ENCODE data around the gene SAP30. TPM values are rescaled to one million over a fixed set of nuclear protein-coding genes. Genes with fewer than 3 reads are reported as not detected.

Gene SAP30
- total and polyA plus RNA-seq, 12 donors, result 4.4 to 39.1 (median 12.6) TPM

DNA sequence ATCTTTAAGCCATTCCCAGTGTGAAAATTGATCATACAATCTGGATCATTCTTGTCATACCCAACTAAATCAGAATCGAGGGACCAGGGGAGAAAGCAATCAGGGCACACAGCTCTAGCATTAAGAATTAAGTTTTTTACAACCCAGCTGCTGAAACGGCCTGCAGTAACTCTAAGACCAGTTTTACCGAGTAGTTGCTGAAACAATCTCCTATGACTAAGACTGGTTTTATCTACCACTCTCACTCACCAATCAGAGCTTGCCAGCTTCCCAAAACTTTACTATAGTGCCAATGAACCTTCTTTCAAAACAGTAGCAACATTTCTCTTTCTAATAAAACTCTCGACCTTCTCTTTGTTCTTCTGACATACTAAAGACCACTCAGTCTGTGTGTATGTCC is 2.8 kb upstream of the SAP30 start:
- intact Hi-C loops (cut with DNase I), result no loop called here
- 61 to 63% (median 61%) methylated on average over 4 of the region's 4 CpGs for WGBS, 4 donors

DNA sequence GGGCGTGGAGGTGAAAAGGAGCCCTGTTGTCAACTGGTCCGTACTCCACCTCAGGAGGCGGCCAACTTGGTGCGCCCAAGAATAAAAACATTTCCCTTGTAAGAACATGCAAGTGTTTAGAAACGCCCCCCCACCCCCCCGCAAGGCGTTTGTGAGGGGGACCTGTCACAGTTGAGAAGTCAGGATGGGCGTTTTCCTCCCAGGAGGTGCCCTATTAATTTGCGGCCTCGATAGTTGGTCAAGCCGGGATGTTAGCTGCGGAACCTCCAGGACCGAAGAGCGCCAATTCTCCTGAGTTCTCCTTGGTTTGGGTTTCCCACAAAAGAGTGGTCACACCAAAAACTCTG is 651 bp upstream of the SAP30 start:
- H3K27ac ChIP-seq, result peak overlapping the region; percentile 88 to 98 (median 92)
- H3K4me1 ChIP-seq (replicated peaks in 1 of 2), result peaks cover 0 to 22% of the 10 kb centered on the region in 2 donors
- H3K27me3 ChIP-seq, result no peaks in the 10 kb centered on the region
- H3K4me3 ChIP-seq, result peak overlapping the region; percentile 3 to 92 (median 42)
- intact Hi-C loops (cut with DNase I), result loop anchor here in 1 of 2 donors (5.0 kb wide), 1 partner anchor 38 kb away; the partner anchor contains the start of gene HMGB2
- no peaks in the 10 kb centered on the region for H3K36me3 ChIP-seq (replicated peaks in 1 of 2)
- no peaks in the 10 kb centered on the region for H3K9me3 ChIP-seq (replicated peaks in 1 of 3)
- WGBS, 4 donors, result 0 to 1% (median 0%) methylated on average over 11 to 14 of the region's 14 CpGs
- TF ChIP-seq, protein P1, sequence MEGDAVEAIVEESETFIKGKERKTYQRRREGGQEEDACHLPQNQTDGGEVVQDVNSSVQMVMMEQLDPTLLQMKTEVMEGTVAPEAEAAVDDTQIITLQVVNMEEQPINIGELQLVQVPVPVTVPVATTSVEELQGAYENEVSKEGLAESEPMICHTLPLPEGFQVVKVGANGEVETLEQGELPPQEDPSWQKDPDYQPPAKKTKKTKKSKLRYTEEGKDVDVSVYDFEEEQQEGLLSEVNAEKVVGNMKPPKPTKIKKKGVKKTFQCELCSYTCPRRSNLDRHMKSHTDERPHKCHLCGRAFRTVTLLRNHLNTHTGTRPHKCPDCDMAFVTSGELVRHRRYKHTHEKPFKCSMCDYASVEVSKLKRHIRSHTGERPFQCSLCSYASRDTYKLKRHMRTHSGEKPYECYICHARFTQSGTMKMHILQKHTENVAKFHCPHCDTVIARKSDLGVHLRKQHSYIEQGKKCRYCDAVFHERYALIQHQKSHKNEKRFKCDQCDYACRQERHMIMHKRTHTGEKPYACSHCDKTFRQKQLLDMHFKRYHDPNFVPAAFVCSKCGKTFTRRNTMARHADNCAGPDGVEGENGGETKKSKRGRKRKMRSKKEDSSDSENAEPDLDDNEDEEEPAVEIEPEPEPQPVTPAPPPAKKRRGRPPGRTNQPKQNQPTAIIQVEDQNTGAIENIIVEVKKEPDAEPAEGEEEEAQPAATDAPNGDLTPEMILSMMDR (IDR thresholded peaks at IDR 0.05), result no peak
- TF ChIP-seq POLR2A (IDR thresholded peaks at IDR 0.05), result no peak
- DNase-seq, result peak; percentile 60 to 85 (median 68)

More for the DNA sequence above, 2.8 kb upstream of the SAP30 start:
- Histone ChIP-seq H3K4me1 (replicated peaks in 1 of 2) (peaks cover 0 to 11% of the 10 kb centered on the region in 2 donors), H3K9me3 (replicated peaks in 1 of 3) (no peaks in the 10 kb centered on the region), H3K27me3 (no peaks in the 10 kb centered on the region), H3K36me3 (replicated peaks in 1 of 2) (no peaks in the 10 kb centered on the region), H3K27ac (peak overlapping the region in 2 of 5 donors; percentile 16 to 98), H3K4me3 (no peak overlapping the region)
- no peak for DNase-seq
- TF ChIP-seq POLR2A (IDR thresholded peaks at IDR 0.05), result no peak
- TF ChIP-seq, protein P1 (IDR thresholded peaks at IDR 0.05), result no peak

DNA sequence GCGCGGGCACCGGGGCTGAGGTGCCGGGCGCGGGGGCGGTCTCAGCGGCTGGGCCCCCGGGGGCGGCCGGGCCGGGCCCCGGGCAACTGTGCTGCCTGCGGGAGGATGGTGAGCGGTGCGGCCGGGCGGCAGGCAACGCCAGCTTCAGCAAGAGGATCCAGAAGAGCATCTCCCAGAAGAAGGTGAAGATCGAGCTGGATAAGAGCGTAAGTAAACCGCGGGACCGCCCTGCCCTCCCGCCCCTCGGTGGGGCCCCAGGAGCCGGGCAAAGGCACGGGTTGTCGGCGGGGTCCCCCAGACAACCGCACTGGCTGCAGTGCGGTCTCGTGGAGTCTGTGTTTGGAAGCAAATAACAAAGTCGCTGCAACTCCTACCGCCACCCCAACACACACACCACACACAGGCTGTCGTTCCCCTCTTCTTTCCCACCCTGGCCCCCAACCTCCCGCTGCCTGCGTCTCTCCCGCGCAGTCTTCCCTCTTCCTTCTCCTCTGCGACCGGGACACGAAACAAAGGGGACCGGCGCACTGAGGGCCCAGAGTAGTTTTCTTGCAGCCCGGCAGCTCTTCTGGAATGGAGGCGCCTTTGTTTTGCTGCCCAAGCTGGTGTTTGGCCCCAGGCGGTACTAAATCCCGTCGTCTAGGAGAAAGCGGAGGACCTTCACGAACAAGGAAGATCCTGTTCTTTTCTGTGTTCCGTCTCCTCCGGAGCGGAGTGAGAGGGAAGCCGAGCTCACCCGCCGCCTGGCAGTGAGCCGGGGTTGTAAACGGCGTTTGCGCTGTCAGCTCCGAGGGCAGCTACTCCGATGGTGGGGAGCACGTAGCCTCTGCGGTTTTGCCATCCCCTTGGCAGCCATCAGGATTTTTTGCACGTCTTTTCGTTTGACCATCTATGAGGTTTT is 788 bp downstream of the SAP30 start:
- WGBS, 4 donors, result 0% methylated on average over 26 to 68 of the region's 68 CpGs
- Histone ChIP-seq H3K9me3 (replicated peaks in 1 of 3) (no peaks in the 10 kb centered on the region), H3K36me3 (replicated peaks in 1 of 2) (no peaks in the 10 kb centered on the region), H3K27ac (peak overlapping the region; percentile 46 to 91 (median 64)), H3K27me3 (no peaks in the 10 kb centered on the region), H3K4me1 (replicated peaks in 1 of 2) (peaks cover 0 to 22% of the 10 kb centered on the region in 2 donors), H3K4me3 (peak overlapping the region; percentile 13 to 92 (median 59))
- TF ChIP-seq, protein P1 (IDR thresholded peaks at IDR 0.05), result peak in 1 of 6 experiments; percentile 9
- TF ChIP-seq POLR2A (IDR thresholded peaks at IDR 0.05), result peak in 1 of 2 donors; percentile 58
- DNase-seq, result peak; percentile 73 to 82 (median 76)
- intact Hi-C loops (cut with DNase I), result loop anchor here in 1 of 2 donors (5.0 kb wide), 1 partner anchor 39 kb away; the partner anchor contains the start of gene HMGB2

DNA sequence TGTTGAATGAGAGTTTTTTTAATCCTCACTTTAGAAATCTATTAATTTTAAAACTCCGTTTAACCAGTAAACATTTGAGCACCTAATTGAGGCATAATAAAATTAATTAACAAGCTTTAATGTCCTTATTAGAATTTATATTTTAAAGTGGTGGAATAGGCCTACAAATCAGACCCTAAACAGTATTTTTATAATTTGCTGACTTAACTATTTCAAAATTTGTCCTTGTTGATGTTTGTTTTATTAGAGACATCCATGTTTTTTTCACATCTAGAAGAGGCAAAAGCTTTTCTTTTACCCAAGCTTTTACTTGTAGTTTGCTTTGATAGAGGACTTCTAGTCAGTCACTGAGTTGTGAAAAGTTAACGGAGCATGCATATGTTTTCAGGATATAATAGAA is 3.8 kb downstream of the SAP30 start:
- no peaks in the 10 kb centered on the region for H3K36me3 ChIP-seq (replicated peaks in 1 of 2)
- peak overlapping the region in 1 of 5 donors; percentile 18 for H3K27ac ChIP-seq
- intact Hi-C loops (cut with DNase I), result loop anchor here in 1 of 2 donors (5.0 kb wide), 1 partner anchor 42 kb away; the partner anchor contains the start of gene HMGB2
- H3K4me3 ChIP-seq, result no peak overlapping the region
- no peaks in the 10 kb centered on the region for H3K27me3 ChIP-seq
- H3K9me3 ChIP-seq (replicated peaks in 1 of 3), result no peaks in the 10 kb centered on the region
- H3K4me1 ChIP-seq (replicated peaks in 1 of 2), result peaks cover 0 to 16% of the 10 kb centered on the region in 2 donors
- DNase-seq, result no peak
- TF ChIP-seq, protein P1 (IDR thresholded peaks at IDR 0.05), result no peak
- no peak for TF ChIP-seq POLR2A (IDR thresholded peaks at IDR 0.05)
- WGBS, 4 donors, result 89 to 95% (median 92%) methylated on average over 2 of the region's 2 CpGs
